Liver (tissue), 9 donors: ENCODE data around the gene PARD3B. TPM values are rescaled to one million over a fixed set of nuclear protein-coding genes. Genes with fewer than 3 reads are reported as not detected.

Source experiments
- DNase-seq: peaks from one replicate; pipeline ENCODE4 v3.0.0-alpha.2; 2017; ENCODE audit warnings: low spot score
- H3K27ac ChIP-seq, 2 donors: one replicate each; pipeline ENCODE4 v1.7.0; 2013; ENCODE audit warnings: inconsistent platforms in 2 of 2, low read length in 2 of 2, control low read depth in 1 of 2, low read depth in 1 of 2, mild to moderate bottlenecking in 1 of 2
- H3K27me3 ChIP-seq, 4 donors: one replicate each; pipeline versions ENCODE4 v1.6.1 to v1.7.0; 2013; ENCODE audit warnings: low read length in 3 of 4, inconsistent platforms in 1 of 4, mild to moderate bottlenecking in 1 of 4, moderate library complexity in 1 of 4; ENCODE audit not compliant: control insufficient read depth in 4 of 4, insufficient read depth in 4 of 4
- H3K36me3 ChIP-seq, 4 donors: one replicate each; pipeline versions ENCODE4 v1.6.1 to v1.7.0; 2013; ENCODE audit warnings: low read length in 3 of 4, mild to moderate bottlenecking in 3 of 4, low read depth in 1 of 4, moderate library complexity in 1 of 4; ENCODE audit not compliant: control insufficient read depth in 4 of 4, insufficient read depth in 3 of 4
- H3K4me1 ChIP-seq, 4 donors: one replicate each; pipeline versions ENCODE4 v1.6.1 to v1.7.0; 2013; ENCODE audit warnings: low read length in 3 of 4, mild to moderate bottlenecking in 3 of 4, moderate library complexity in 1 of 4; ENCODE audit not compliant: control insufficient read depth in 4 of 4, insufficient read depth in 4 of 4
- H3K4me3 ChIP-seq, 3 donors: one replicate each; pipeline versions ENCODE4 v1.6.1 to v1.7.0; 2013; ENCODE audit warnings: low read length in 3 of 3, control low read depth in 1 of 3, low read depth in 1 of 3, mild to moderate bottlenecking in 1 of 3
- H3K9ac ChIP-seq, 2 donors: one replicate each; pipeline ENCODE4 v1.7.0; 2013; ENCODE audit warnings: low read length in 2 of 2, mild to moderate bottlenecking in 2 of 2, moderate library complexity in 2 of 2, control low read depth in 1 of 2, low read depth in 1 of 2
- H3K9me3 ChIP-seq, 4 donors: one replicate each; pipeline versions ENCODE4 v1.6.1 to v1.7.0; 2013; ENCODE audit warnings: low read length in 3 of 4; ENCODE audit not compliant: control insufficient read depth in 4 of 4
- EGR1 ChIP-seq, 2 donors: IDR thresholded peaks; 2 replicates each; pipeline ENCODE4 v1.6.1; 2016 to 2018; ENCODE audit warnings: antibody characterized with exemption in 2 of 2, low read depth in 2 of 2
- FOXA1 ChIP-seq: IDR thresholded peaks from 2 replicates; pipeline ENCODE4 v1.6.1; 2016; ENCODE audit warnings: antibody characterized with exemption
- FOXA2 ChIP-seq: IDR thresholded peaks from 2 replicates; pipeline ENCODE4 v1.6.1; 2016; ENCODE audit warnings: antibody characterized with exemption
- GABPA ChIP-seq, 2 donors: IDR thresholded peaks in 1 of 2; conservative IDR thresholded peaks in 1 of 2; 2 replicates each; pipeline ENCODE4 v1.6.1; 2016; ENCODE audit warnings: antibody characterized with exemption in 2 of 2, mild to moderate bottlenecking in 1 of 2, moderate library complexity in 1 of 2
- HNF4A ChIP-seq, 2 donors: conservative IDR thresholded peaks; 2 replicates each; pipeline ENCODE4 v1.6.1; 2016; ENCODE audit warnings: antibody characterized with exemption in 2 of 2, mild to moderate bottlenecking in 2 of 2
- JUND ChIP-seq, 2 donors: IDR thresholded peaks; 2 replicates each; pipeline ENCODE4 v1.6.1; 2016; ENCODE audit warnings: antibody characterized with exemption in 2 of 2
- NR2F2 ChIP-seq: IDR thresholded peaks from 2 replicates; pipeline ENCODE4 v1.6.1; 2016; ENCODE audit warnings: antibody characterized with exemption
- RAD21 ChIP-seq, 2 donors: IDR thresholded peaks; 2 replicates each; pipeline ENCODE4 v1.6.1; 2016; ENCODE audit warnings: antibody characterized with exemption in 2 of 2, mild to moderate bottlenecking in 2 of 2
- RXRA ChIP-seq, 2 donors: IDR thresholded peaks; 2 replicates each; pipeline ENCODE4 v1.6.1; 2017 to 2018; ENCODE audit warnings: antibody characterized with exemption in 2 of 2, mild to moderate bottlenecking in 1 of 2
- SP1 ChIP-seq: IDR thresholded peaks from 2 replicates; pipeline ENCODE4 v1.6.1; 2018; ENCODE audit warnings: antibody characterized with exemption, mild to moderate bottlenecking
- TAF1 ChIP-seq: conservative IDR thresholded peaks from 2 replicates; pipeline ENCODE4 v1.6.1; 2016; ENCODE audit warnings: antibody characterized with exemption, mild to moderate bottlenecking
- YY1 ChIP-seq: IDR thresholded peaks from 2 replicates; pipeline ENCODE4 v1.6.1; 2016; ENCODE audit warnings: antibody characterized with exemption, mild to moderate bottlenecking
- WGBS: extraction: QIAGEN DNeasy Blood & Tissue Kit; methylation state at CpG from one replicate; pipeline ENCODE4 v1.1.7; 2013; 5-methylcytosine and 5-hydroxymethylcytosine counted together
- polyA plus RNA-seq, 2 donors: library from polyadenylated mRNA; stranded (reverse) in 1 of 2; unstranded in 1 of 2; fragments of 200-250 nt in 1 of 2; fragments of >200 nt in 1 of 2; fragmentation: Nextera tagmentation in 1 of 2; extraction: Ambion mirVana in 1 of 2; gene quantifications; one replicate each; pipeline versions ENCODE4 v1.2.1 to v1.2.3, GENCODE V29; 2013 to 2015
- total RNA-seq, 2 donors: library from RNA; depleted of rRNA; stranded (reverse); fragments of >200 nt; gene quantifications; one replicate each; pipeline ENCODE4 v1.2.3, GENCODE V29; 2014
- TF ChIP-seq, protein P1 (sequence below): IDR thresholded peaks from 2 replicates; pipeline ENCODE4 v1.6.1; 2016; ENCODE audit warnings: antibody characterized with exemption, mild to moderate bottlenecking
- TF ChIP-seq, protein P2 (sequence below): IDR thresholded peaks from 2 replicates; pipeline ENCODE4 v1.6.1; 2016; ENCODE audit warnings: antibody characterized with exemption
- TF ChIP-seq, protein P3 (sequence below): fragments of 150-350 bp; IDR thresholded peaks from 2 replicates; pipeline ENCODE4 v1.5.1; 2017; ENCODE audit warnings: improper control_type of control experiment, low read depth, low read length; ENCODE audit not compliant: missing input control
- TF ChIP-seq, protein P4 (sequence below): IDR thresholded peaks from 2 replicates; pipeline ENCODE4 v1.6.1; 2016; ENCODE audit warnings: antibody characterized with exemption
- TF ChIP-seq, protein P5 (sequence below): IDR thresholded peaks from 2 replicates; pipeline ENCODE4 v1.6.1; 2016; ENCODE audit warnings: antibody characterized with exemption
- donor health status: healthy.
- donor health status: healthy.
- donor health status: healthy.
- donor health status: healthy.
- donor health status: healthy.

PARD3B gene
- total and polyA plus RNA-seq, 4 donors, result 1.1 to 10.3 (median 3.7) TPM

DNA sequence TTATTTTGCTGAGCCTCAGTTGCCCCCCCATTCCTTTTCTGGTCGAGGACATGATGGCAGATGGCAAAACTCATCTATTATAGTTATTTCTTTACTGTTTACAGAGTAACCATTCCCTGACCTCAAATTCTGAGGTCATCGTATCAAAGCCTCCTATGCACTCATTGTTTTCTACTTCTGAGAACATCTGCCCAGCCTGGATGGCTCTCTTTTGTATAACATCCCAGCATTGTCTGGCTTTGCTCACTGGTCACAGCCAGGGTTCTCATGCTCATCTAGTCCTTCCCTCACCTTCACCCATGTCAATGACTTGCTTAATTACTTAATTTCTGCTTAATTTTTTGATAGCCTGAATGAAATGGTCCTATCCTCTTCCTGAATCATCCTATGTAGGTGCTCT is 472.1 kb downstream of the PARD3B start:
- TF ChIP-seq, protein P1, sequence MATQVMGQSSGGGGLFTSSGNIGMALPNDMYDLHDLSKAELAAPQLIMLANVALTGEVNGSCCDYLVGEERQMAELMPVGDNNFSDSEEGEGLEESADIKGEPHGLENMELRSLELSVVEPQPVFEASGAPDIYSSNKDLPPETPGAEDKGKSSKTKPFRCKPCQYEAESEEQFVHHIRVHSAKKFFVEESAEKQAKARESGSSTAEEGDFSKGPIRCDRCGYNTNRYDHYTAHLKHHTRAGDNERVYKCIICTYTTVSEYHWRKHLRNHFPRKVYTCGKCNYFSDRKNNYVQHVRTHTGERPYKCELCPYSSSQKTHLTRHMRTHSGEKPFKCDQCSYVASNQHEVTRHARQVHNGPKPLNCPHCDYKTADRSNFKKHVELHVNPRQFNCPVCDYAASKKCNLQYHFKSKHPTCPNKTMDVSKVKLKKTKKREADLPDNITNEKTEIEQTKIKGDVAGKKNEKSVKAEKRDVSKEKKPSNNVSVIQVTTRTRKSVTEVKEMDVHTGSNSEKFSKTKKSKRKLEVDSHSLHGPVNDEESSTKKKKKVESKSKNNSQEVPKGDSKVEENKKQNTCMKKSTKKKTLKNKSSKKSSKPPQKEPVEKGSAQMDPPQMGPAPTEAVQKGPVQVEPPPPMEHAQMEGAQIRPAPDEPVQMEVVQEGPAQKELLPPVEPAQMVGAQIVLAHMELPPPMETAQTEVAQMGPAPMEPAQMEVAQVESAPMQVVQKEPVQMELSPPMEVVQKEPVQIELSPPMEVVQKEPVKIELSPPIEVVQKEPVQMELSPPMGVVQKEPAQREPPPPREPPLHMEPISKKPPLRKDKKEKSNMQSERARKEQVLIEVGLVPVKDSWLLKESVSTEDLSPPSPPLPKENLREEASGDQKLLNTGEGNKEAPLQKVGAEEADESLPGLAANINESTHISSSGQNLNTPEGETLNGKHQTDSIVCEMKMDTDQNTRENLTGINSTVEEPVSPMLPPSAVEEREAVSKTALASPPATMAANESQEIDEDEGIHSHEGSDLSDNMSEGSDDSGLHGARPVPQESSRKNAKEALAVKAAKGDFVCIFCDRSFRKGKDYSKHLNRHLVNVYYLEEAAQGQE, result no peak
- TF ChIP-seq RAD21 (IDR thresholded peaks at IDR 0.05) (no peak), HNF4A (conservative IDR thresholded peaks at IDR 0.05) (no peak), TAF1 (no peak), SP1 (no peak), RXRA (IDR thresholded peaks at IDR 0.05) (no peak), FOXA2 (no peak), NR2F2 (no peak), YY1 (no peak), EGR1 (IDR thresholded peaks at IDR 0.05; ENCODE audit: low read depth in 2 of 2) (no peak), GABPA (IDR thresholded peaks at IDR 0.05 in 1 of 2, conservative IDR thresholded peaks at IDR 0.05 in 1 of 2) (no peak)
- TF ChIP-seq, protein P2, sequence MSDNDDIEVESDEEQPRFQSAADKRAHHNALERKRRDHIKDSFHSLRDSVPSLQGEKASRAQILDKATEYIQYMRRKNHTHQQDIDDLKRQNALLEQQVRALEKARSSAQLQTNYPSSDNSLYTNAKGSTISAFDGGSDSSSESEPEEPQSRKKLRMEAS, result no peak
- TF ChIP-seq, protein P3, sequence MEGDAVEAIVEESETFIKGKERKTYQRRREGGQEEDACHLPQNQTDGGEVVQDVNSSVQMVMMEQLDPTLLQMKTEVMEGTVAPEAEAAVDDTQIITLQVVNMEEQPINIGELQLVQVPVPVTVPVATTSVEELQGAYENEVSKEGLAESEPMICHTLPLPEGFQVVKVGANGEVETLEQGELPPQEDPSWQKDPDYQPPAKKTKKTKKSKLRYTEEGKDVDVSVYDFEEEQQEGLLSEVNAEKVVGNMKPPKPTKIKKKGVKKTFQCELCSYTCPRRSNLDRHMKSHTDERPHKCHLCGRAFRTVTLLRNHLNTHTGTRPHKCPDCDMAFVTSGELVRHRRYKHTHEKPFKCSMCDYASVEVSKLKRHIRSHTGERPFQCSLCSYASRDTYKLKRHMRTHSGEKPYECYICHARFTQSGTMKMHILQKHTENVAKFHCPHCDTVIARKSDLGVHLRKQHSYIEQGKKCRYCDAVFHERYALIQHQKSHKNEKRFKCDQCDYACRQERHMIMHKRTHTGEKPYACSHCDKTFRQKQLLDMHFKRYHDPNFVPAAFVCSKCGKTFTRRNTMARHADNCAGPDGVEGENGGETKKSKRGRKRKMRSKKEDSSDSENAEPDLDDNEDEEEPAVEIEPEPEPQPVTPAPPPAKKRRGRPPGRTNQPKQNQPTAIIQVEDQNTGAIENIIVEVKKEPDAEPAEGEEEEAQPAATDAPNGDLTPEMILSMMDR, result no peak
- Histone ChIP-seq H3K27ac (no peak overlapping the region), H3K9ac (no peak overlapping the region), H3K27me3 (no peaks in the 10 kb centered on the region), H3K36me3 (no peaks in the 10 kb centered on the region), H3K4me3 (no peak overlapping the region), H3K9me3 (no peaks in the 10 kb centered on the region), H3K4me1 (peaks cover 0 to 3% (median under 1%) of the 10 kb centered on the region in 4 donors)
- WGBS, result 85% methylated on average over 2 of the region's 2 CpGs
- DNase-seq, result no peak

DNA sequence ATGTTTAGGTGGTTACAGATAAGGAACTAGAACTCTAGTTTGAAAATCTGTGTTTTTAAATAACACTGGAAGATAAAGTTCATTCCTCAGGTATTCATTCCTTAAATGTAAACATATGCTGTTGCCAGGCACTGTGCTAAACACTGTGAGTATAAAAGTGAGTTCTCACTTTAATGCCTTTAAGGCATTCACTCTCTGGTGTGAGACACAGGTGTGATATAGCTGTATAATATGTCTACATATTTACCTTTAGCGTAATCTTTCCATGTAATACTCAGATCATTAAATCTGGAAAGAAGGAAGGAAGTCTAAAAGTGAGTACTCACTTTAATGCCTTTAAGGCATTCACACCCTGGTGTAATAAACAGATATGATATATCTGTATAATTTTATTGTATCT is 472.6 kb downstream of the PARD3B start:
- peaks cover 0 to 5% (median 2%) of the 10 kb centered on the region in 4 donors for H3K4me1 ChIP-seq
- WGBS, result 90% methylated on average over 1 of the region's 1 CpG
- no peak overlapping the region for H3K4me3 ChIP-seq
- no peak overlapping the region for H3K9ac ChIP-seq
- no peaks in the 10 kb centered on the region for H3K9me3 ChIP-seq
- H3K27me3 ChIP-seq, result no peaks in the 10 kb centered on the region
- no peaks in the 10 kb centered on the region for H3K36me3 ChIP-seq
- DNase-seq, result no peak
- TF ChIP-seq SP1, result no peak
- no peak for TF ChIP-seq HNF4A (conservative IDR thresholded peaks at IDR 0.05)
- TF ChIP-seq, protein P1, result no peak
- no peak for TF ChIP-seq FOXA2
- TF ChIP-seq YY1, result no peak
- no peak for TF ChIP-seq FOXA1
- no peak for TF ChIP-seq RXRA (IDR thresholded peaks at IDR 0.05)
- TF ChIP-seq JUND (IDR thresholded peaks at IDR 0.05), result no peak
- TF ChIP-seq, protein P4, sequence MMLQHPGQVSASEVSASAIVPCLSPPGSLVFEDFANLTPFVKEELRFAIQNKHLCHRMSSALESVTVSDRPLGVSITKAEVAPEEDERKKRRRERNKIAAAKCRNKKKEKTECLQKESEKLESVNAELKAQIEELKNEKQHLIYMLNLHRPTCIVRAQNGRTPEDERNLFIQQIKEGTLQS, result no peak
- TF ChIP-seq, protein P5, sequence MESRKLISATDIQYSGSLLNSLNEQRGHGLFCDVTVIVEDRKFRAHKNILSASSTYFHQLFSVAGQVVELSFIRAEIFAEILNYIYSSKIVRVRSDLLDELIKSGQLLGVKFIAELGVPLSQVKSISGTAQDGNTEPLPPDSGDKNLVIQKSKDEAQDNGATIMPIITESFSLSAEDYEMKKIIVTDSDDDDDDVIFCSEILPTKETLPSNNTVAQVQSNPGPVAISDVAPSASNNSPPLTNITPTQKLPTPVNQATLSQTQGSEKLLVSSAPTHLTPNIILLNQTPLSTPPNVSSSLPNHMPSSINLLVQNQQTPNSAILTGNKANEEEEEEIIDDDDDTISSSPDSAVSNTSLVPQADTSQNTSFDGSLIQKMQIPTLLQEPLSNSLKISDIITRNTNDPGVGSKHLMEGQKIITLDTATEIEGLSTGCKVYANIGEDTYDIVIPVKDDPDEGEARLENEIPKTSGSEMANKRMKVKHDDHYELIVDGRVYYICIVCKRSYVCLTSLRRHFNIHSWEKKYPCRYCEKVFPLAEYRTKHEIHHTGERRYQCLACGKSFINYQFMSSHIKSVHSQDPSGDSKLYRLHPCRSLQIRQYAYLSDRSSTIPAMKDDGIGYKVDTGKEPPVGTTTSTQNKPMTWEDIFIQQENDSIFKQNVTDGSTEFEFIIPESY, result no peak
- no peak overlapping the region for H3K27ac ChIP-seq
